ENCODE measurements around the gene NEK9.

NEK9 gene

DNA sequence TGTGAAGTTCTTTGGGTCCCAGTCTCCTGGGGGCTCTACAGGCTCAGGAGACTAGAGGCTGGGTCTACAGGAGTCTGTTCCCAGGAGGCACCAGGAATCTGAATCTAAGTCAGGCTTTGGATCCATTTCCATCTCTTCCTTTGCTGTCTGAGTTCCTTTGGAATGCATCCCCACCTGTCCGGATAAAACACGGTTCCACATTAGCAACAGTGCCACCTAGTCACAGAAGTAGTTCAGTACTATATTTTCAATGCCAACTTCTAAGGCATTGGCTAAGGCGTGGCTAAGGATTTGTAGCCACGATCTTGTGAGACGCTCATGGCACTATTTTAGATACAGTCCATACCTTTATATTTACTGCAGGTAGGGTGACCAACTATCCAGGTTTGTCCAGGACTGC lies 42.3 kb downstream of the NEK9 start:
- TF ChIP-seq FOXP2 (optimal IDR thresholded peaks at IDR 0.05; ENCODE audit: borderline replicate concordance, extremely low read depth, extremely low read length, insufficient read depth) (no peak), TAF1 (IDR thresholded peaks at IDR 0.05; ENCODE audit: borderline replicate concordance, insufficient read depth, low read length) (no peak), SIN3A (IDR thresholded peaks at IDR 0.05; ENCODE audit: borderline replicate concordance, insufficient read depth, low read length) (no peak), POLR2AphosphoS5 (IDR thresholded peaks at IDR 0.05; ENCODE audit: low read depth, low read length) (no peak)

DNA sequence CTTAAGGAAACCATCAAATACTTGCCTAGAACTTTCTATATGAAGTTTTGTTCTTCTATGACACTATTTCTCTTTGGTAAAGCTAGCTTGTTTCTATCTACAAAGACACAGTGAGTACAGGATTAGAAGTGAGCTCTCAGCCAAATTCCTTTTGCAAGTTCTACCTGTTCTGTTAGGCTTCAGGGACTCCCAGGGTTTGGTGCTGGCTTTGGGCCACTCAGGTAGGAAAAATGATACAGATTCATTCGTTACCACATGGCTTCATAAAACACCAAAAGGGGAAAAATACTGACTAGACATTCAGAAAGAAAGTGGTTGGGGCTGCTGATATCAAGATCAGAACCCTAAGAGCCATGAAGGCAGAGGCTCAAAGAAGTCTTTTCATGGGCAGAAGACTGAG lies 43.6 kb downstream of the NEK9 start:
- TF ChIP-seq SIN3A (IDR thresholded peaks at IDR 0.05; ENCODE audit: borderline replicate concordance, insufficient read depth, low read length) (no peak), POLR2AphosphoS5 (IDR thresholded peaks at IDR 0.05; ENCODE audit: low read depth, low read length) (no peak), FOXP2 (optimal IDR thresholded peaks at IDR 0.05; ENCODE audit: borderline replicate concordance, extremely low read depth, extremely low read length, insufficient read depth) (no peak), TAF1 (IDR thresholded peaks at IDR 0.05; ENCODE audit: borderline replicate concordance, insufficient read depth, low read length) (no peak)
- TF ChIP-seq, protein P1, sequence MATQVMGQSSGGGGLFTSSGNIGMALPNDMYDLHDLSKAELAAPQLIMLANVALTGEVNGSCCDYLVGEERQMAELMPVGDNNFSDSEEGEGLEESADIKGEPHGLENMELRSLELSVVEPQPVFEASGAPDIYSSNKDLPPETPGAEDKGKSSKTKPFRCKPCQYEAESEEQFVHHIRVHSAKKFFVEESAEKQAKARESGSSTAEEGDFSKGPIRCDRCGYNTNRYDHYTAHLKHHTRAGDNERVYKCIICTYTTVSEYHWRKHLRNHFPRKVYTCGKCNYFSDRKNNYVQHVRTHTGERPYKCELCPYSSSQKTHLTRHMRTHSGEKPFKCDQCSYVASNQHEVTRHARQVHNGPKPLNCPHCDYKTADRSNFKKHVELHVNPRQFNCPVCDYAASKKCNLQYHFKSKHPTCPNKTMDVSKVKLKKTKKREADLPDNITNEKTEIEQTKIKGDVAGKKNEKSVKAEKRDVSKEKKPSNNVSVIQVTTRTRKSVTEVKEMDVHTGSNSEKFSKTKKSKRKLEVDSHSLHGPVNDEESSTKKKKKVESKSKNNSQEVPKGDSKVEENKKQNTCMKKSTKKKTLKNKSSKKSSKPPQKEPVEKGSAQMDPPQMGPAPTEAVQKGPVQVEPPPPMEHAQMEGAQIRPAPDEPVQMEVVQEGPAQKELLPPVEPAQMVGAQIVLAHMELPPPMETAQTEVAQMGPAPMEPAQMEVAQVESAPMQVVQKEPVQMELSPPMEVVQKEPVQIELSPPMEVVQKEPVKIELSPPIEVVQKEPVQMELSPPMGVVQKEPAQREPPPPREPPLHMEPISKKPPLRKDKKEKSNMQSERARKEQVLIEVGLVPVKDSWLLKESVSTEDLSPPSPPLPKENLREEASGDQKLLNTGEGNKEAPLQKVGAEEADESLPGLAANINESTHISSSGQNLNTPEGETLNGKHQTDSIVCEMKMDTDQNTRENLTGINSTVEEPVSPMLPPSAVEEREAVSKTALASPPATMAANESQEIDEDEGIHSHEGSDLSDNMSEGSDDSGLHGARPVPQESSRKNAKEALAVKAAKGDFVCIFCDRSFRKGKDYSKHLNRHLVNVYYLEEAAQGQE (IDR thresholded peaks at IDR 0.05; ENCODE audit: insufficient read depth in 1 of 2, low read depth in 2 of 2, low read length in 2 of 2) = no peak

DNA sequence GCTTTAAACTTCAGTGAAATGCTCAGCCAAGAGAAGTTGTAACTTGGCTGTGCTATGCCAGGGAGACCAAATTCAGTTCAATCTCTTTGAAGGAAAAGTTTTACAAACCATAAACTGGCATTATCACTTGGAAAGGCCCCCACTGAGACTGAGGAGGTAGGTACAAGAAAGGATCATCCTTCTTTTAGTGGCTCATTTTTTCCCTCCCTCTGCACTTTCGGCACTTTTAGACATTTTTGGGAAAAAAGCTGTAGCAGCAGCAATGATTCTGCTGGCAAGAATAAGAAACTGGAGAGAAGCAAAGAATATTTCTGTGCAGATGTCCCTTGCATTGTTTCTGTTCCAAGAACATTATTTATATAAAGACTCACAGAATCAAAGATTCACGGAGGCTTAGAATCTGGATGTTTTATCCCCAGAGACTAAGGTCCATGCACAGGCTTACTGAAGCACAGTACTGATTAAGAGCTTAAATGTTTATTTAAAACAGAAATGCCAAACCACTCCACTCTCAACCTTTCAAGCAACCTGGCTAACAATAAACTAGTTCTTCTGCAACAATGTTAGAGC lies 45.1 kb downstream of the NEK9 start:
- TF ChIP-seq TAF1 (IDR thresholded peaks at IDR 0.05; ENCODE audit: borderline replicate concordance, insufficient read depth, low read length) (no peak), POLR2AphosphoS5 (IDR thresholded peaks at IDR 0.05; ENCODE audit: low read depth, low read length) (no peak), SIN3A (IDR thresholded peaks at IDR 0.05; ENCODE audit: borderline replicate concordance, insufficient read depth, low read length) (no peak), FOXP2 (optimal IDR thresholded peaks at IDR 0.05; ENCODE audit: borderline replicate concordance, extremely low read depth, extremely low read length, insufficient read depth) (no peak)
- TF ChIP-seq, protein P1 (IDR thresholded peaks at IDR 0.05; ENCODE audit: insufficient read depth in 1 of 2, low read depth in 2 of 2, low read length in 2 of 2) = no peak

DNA sequence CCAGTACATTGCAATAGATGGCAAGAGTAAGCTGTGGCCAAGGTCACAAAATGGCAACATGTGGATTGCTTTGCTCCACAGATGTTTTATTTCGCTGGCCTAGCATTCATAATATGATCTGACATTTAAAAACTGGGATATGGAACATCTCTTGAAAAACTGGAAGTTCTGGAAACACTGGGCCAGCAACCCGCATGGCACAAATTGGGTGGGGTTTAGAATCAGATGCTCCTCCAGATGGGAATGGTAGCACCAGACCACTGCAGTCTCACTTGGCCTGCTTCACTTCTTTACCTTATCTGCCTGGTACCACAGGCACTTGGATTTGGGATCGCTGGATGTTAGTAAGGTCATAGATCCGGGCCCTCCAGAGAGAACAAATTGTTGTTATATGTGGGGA lies 47.3 kb downstream of the NEK9 start:
- no peak for TF ChIP-seq TAF1 (IDR thresholded peaks at IDR 0.05; ENCODE audit: borderline replicate concordance, insufficient read depth, low read length)

DNA sequence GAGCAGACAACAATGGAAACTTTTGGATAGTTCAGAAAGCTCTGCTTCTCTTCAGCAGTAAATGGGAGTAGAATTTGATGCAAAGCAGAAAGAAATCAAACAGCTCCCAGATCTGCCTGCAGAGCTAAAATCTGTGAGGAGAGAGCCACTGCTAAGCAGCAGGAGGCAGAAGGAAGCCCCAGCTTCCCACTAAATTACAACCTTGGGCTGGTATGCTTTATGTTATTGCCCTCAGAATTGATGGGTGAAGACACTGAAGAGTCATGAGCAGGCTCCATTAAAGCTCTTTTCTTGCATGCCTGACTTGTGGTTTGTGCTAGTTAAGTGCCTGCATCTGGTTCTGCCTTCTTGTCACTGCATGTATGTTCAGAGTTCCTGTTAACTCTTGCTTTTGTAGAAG lies 49.1 kb downstream of the NEK9 start:
- TF ChIP-seq SIN3A (IDR thresholded peaks at IDR 0.05; ENCODE audit: borderline replicate concordance, insufficient read depth, low read length) (no peak), TAF1 (IDR thresholded peaks at IDR 0.05; ENCODE audit: borderline replicate concordance, insufficient read depth, low read length) (no peak), FOXP2 (optimal IDR thresholded peaks at IDR 0.05; ENCODE audit: borderline replicate concordance, extremely low read depth, extremely low read length, insufficient read depth) (no peak), POLR2AphosphoS5 (IDR thresholded peaks at IDR 0.05; ENCODE audit: low read depth, low read length) (no peak)
- TF ChIP-seq, protein P1 (IDR thresholded peaks at IDR 0.05; ENCODE audit: insufficient read depth in 1 of 2, low read depth in 2 of 2, low read length in 2 of 2) = no peak

DNA sequence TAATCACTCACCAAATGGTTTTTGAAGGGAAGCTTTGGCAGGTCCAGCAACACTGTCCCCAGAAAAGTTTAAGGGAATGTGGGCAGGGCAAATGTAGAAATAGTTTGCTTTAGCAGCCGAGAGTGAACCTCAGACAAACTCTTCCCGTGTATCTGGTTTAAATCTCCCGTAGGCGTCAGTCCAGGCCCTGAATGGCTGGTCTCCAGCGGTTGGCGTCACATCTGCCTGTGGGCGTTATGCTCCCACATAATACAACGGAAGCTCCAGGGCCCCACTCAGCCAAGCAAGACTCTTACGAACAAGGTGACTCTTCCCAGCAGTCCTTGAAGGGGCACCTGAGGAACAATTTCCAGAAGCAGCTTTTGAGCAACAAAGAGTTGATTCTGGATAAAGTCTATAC lies 56.5 kb downstream of the NEK9 start:
- TF ChIP-seq POLR2AphosphoS5 (IDR thresholded peaks at IDR 0.05; ENCODE audit: low read depth, low read length) (no peak), FOXP2 (optimal IDR thresholded peaks at IDR 0.05; ENCODE audit: borderline replicate concordance, extremely low read depth, extremely low read length, insufficient read depth) (no peak), TAF1 (IDR thresholded peaks at IDR 0.05; ENCODE audit: borderline replicate concordance, insufficient read depth, low read length) (no peak), SIN3A (IDR thresholded peaks at IDR 0.05; ENCODE audit: borderline replicate concordance, insufficient read depth, low read length) (no peak)
- TF ChIP-seq, protein P1 (IDR thresholded peaks at IDR 0.05; ENCODE audit: insufficient read depth in 1 of 2, low read depth in 2 of 2, low read length in 2 of 2) = no peak
